HFFc6 (cell line): Measurements from ENCODE around the gene CMTM5. TPM values are rescaled to one million over a fixed set of nuclear protein-coding genes. Genes with fewer than 3 reads are reported as not detected.
"Not testable (repeated sequence)": the region's sequence is repeated elsewhere in the genome, so short reads cannot be mapped to it uniquely, and the experiment has no call there.

Source experiments
- DNase-seq: peaks from one replicate; pipeline ENCODE4 v3.0.0-alpha.2; 2018
- H3K27ac Mint-ChIP-seq: 2 replicates; pipeline ENCODE4 v1.8.0; 2020; ENCODE audit warnings: mild to moderate bottlenecking, mixed read lengths
- H3K27me3 Mint-ChIP-seq: 2 replicates; pipeline ENCODE4 v1.8.0; 2021; ENCODE audit warnings: mild to moderate bottlenecking, moderate library complexity, mixed read lengths; ENCODE audit not compliant: insufficient read depth
- H3K36me3 Mint-ChIP-seq: 2 replicates; pipeline ENCODE4 v1.8.0; 2021; ENCODE audit warnings: low read depth, mixed read lengths
- H3K4me1 Mint-ChIP-seq: 2 replicates; pipeline ENCODE4 v1.8.0; 2020; ENCODE audit warnings: low read depth, mixed read lengths
- H3K4me3 Mint-ChIP-seq: 2 replicates; pipeline ENCODE4 v1.8.0; 2020; ENCODE audit warnings: mild to moderate bottlenecking, moderate library complexity, mixed read lengths
- H3K9me3 Mint-ChIP-seq: 2 replicates; pipeline ENCODE4 v1.8.0; 2020; ENCODE audit warnings: mild to moderate bottlenecking, mixed read lengths
- CTCF ChIP-seq: fragments of 200-600 bp; sonication (generic); IDR thresholded peaks from 2 replicates; pipeline ENCODE4 v1.5.0; 2021; ENCODE audit warnings: antibody characterized with exemption, mild to moderate bottlenecking
- total RNA-seq, 6 experiments: library from RNA; stranded (reverse); fragmentation: NEBNext Ultra II Directional; extraction: Animal tissue kit (Norgen Biotek cat#: 25700); gene quantifications; 2 replicates in 1 of 6; 3 replicates in 5 of 6; pipeline ENCODE4 v1.2.3, GENCODE V29; 2021

The CMTM5 gene
- total RNA-seq, 6 experiments from 2014 or later: not detected

- DNase-seq: no peak
- TF ChIP-seq CTCF: no peak
- Mint-ChIP-seq H3K4me1 (no peaks in the 10 kb centered on the region), H3K4me3 (no peak overlapping the region), H3K36me3 (no peaks in the 10 kb centered on the region), H3K9me3 (no peaks in the 10 kb centered on the region), H3K27ac (no peak overlapping the region), H3K27me3 (peaks cover 62% of the 10 kb centered on the region)
Measured at GRCh38 chr14:23399591-23399990, 22.7 kb downstream of the CMTM5 start.

DNA sequence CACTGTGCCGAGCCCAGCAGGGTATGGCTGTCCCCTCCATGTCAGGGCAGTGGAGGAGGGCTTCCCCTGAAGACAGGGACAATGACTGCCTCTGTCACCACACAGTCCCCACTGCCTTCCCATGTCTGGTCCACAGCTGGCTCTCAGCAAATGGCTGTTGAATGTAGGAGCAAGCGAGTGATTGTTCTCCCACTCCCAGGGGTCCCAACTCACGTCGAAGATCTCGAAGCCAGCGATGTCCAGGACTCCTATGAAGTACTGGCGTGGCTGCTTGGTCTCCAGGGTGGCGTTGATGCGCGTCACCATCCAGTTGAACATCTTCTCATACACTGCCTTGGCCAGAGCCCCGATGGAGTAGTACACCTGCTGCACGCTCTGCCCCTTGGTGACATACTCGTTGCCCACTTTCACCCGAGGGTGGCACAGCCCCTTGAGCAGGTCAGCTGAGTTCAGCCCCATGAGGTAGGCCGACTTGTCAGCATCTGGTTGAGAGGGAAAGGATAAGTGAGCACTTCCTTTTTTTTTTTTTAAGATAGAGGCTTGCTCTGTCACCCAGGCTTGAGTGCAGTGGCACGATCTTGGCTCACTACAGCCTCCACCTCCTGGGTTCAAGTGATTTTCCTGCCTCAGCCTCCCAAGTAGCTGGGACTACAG lies 23.8 kb downstream of the CMTM5 start:
- not testable (repeated sequence) for DNase-seq, H3K36me3 Mint-ChIP-seq, H3K4me1 Mint-ChIP-seq, H3K4me3 Mint-ChIP-seq, H3K27ac Mint-ChIP-seq, H3K9me3 Mint-ChIP-seq
- peaks cover 66% of the 10 kb centered on the region for H3K27me3 Mint-ChIP-seq

DNA sequence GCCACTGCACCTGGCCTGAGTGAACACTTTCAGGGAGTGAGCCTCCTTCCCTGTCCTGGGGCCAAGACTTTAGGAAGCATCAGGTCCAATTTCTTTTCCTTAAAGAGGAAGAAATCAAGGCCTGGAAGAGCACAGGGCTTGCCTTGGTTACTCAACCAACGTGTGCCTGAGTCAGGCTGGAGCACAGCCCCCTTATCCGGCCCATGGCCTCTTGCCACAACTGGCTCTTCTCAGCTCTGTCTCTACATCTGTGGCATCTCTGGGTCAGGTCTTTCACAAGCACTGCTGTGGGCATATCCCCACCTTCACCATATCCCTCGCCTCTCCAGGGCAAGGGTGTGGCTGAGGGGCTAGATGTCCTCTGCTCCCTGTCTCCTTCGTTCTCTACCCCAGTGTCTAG lies 24.4 kb downstream of the CMTM5 start:
- no peak for TF ChIP-seq CTCF
- DNase-seq: no peak
- no peak overlapping the region for H3K4me3 Mint-ChIP-seq
- no peak overlapping the region for H3K27ac Mint-ChIP-seq
- H3K4me1 Mint-ChIP-seq: no peaks in the 10 kb centered on the region
- H3K36me3 Mint-ChIP-seq: no peaks in the 10 kb centered on the region
- no peaks in the 10 kb centered on the region for H3K9me3 Mint-ChIP-seq
- H3K27me3 Mint-ChIP-seq: peaks cover 71% of the 10 kb centered on the region

DNA sequence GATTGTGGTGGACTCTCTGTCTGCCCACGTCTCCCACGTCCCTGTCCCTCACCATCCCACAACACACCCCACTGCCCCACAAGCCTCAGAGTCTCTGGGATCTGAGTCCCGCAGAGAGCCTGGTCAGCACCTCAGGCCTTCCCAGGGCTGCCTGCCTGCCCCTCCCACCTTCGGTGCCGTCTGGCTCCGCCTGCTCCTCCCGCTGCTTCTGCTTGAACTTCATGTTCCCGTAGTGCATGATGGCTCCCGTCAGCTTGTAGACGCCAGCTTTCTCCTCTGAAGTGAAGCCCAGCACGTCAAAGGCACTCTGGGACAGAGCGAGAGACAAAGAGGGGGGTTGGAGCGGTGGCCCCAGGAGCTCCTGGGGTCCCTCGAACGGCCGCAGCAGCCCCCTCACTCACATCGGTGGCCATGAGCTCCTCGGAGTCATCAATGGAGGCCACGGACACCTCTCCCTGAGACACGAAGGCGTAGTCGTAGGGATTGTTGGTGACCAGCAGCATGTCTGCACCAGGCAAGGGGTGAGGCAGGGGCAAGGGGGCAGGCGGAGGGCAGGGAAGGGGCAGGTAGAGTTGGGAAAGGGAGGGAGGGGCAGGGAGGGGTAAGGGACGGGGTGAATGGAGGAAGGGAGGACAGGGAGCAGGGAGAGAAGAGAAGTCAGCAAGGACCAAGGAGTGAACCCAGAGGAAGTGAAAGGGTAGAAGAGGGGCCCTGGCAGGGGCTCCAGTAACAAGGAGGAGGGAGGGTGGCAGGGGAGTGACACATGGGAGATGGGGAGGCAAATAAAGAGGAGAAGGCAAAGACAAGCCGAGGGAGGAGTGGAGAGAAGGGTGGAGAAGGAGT lies 25.7 kb downstream of the CMTM5 start:
- Mint-ChIP-seq H3K36me3 (no peaks in the 10 kb centered on the region), H3K27me3 (peaks cover 71% of the 10 kb centered on the region), H3K9me3 (no peaks in the 10 kb centered on the region), H3K4me3 (peak overlapping the region; percentile 50; the same call in 1 of the 2 replicates), H3K27ac (no peak overlapping the region), H3K4me1 (no peaks in the 10 kb centered on the region)
- no peak for DNase-seq
- TF ChIP-seq CTCF: no peak

DNA sequence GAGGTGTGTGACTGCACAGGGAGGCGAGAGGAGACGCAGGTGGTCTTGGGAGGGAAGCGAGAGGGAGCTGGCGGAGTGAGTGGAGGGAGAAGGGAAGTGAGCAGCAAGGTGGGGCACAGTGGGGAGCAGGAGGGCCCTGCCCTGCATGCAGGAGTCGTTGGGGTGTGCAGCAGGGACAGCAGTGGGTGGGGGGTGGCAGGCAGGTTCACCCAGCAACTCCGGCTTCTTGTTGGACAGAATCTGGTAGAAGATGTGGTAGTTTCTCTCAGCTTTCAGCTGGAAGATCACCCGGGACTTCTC lies 26.2 kb downstream of the CMTM5 start:
- H3K27me3 Mint-ChIP-seq: peaks cover 75% of the 10 kb centered on the region
- no peak for DNase-seq
- H3K27ac Mint-ChIP-seq: no peak overlapping the region
- no peaks in the 10 kb centered on the region for H3K4me1 Mint-ChIP-seq
- H3K9me3 Mint-ChIP-seq: no peaks in the 10 kb centered on the region
- TF ChIP-seq CTCF: no peak
- no peaks in the 10 kb centered on the region for H3K36me3 Mint-ChIP-seq
- no peak overlapping the region for H3K4me3 Mint-ChIP-seq

GRCh38 chr14:23403908-23404307 lies 27.1 kb downstream of the CMTM5 start:
- Mint-ChIP-seq H3K9me3 (no peaks in the 10 kb centered on the region), H3K27me3 (peaks cover 73% of the 10 kb centered on the region), H3K36me3 (no peaks in the 10 kb centered on the region), H3K4me1 (no peaks in the 10 kb centered on the region), H3K4me3 (no peak overlapping the region), H3K27ac (no peak overlapping the region)
- no peak for TF ChIP-seq CTCF
- DNase-seq: no peak
